ENCODE results near the gene IRAK1.

IRAK1 gene

DNA sequence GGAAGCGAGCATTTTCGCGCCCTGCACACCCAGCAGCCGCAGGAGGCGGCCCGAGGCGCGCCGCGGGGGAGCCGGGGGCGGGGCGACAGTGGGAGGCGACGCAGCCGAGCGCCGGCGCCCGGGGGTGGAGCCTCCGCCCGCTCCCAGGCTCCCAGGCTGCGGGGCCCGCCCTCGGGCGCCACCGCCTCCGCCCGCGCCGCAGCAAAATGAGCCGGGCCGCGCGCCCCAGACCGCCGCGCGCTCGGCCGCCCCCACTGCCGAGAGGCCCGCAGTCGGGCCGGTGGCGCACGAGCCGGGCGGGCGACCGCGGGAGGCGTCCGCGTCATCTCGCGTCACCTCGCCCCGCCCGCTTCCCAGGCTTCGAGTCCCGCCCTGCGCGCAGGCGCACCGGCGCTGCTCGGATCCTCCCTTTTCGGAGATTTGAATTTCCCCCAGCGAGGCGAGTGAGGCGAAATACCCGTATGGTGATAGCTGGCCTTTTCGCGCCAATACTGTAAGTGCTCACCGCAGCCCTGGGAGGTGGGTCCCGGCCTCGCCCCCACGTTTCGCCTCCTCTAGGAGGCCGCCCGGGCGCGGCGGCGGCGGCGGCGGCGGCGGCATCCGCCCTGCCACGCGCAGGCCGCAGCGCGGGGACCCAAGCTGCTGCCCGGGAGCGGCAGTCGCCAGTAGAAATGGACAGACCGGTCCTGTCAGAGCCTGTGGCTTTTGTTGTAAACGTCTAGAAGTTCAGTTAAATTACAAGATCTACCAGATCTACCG, 47.2 kb downstream of the IRAK1 start, which contains the start of gene TMEM187:
Gene TMEM187 (plus strand): TSS at position 387 of the 759 bp plus-strand sequence. CDS start 9,309 bp downstream, outside the sequence.
- TF ChIP-seq, protein P1, sequence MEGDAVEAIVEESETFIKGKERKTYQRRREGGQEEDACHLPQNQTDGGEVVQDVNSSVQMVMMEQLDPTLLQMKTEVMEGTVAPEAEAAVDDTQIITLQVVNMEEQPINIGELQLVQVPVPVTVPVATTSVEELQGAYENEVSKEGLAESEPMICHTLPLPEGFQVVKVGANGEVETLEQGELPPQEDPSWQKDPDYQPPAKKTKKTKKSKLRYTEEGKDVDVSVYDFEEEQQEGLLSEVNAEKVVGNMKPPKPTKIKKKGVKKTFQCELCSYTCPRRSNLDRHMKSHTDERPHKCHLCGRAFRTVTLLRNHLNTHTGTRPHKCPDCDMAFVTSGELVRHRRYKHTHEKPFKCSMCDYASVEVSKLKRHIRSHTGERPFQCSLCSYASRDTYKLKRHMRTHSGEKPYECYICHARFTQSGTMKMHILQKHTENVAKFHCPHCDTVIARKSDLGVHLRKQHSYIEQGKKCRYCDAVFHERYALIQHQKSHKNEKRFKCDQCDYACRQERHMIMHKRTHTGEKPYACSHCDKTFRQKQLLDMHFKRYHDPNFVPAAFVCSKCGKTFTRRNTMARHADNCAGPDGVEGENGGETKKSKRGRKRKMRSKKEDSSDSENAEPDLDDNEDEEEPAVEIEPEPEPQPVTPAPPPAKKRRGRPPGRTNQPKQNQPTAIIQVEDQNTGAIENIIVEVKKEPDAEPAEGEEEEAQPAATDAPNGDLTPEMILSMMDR (IDR thresholded peaks at IDR 0.05; ENCODE audit: low read depth, low read length, missing control alignments), result no peak
- no peaks in the 10 kb centered on the region for H3K36me3 ChIP-seq (replicated peaks)
- H3K27ac ChIP-seq, result peak within 1 kb of the TSS; percentile 98
- peak within 1 kb of the TSS; percentile 87 for H3K4me3 ChIP-seq (ENCODE audit: low read depth, low read length)
- H3K27me3 ChIP-seq (replicated peaks), result no peaks in the 10 kb centered on the region
- in situ Hi-C loops (cut with HindIII; ENCODE audit: low pct_ligation_motif_present, low sequenced_read_pairs), result no loop called here
- DNase-seq, result peak; percentile 74

DNA sequence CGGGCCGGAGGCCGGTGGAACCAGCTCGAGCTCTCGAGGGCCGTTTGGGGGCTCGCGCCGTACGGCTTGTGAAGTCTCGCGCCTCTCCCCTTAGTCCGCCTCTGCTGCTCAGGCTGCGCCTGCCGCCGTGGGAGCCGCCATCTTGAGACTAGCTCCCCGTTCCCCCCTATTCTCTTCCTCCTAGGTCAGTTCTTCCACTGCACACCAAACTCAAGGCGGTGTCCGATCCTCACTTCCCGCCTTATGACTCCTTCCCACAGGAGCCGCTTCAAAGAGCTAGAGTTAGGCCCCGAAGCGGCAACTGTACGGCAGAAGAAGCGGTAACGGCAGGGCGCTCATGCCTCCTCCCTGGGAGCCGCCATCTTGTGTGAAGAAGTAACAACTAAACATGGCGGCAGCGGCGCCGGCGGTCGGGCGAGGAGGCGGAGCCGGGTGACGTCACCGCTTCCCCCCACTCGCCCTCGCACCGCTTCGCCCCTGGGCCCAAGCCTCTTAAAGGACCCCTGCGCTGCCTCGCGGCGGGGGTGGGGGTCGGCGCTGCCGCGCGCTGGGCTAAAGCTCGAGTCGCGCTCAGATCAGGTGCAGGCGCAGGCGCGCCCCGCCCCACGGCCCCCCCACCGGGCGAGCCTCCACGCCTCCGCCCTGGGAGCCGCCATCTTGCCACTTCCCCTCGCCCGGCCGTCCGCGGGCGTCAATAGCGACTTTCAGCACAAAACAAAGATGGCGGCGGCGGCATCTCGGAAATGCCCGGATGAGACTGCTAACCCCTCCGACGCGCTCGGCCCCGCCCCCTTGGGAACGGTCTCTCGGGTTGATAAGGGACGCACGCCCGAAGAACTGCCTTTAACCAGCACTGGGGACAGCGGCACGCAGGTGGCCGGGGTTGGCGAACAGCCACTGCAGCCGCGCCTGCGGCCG, 48.0 kb downstream of the IRAK1 start, which contains the start of gene HCFC1:
Gene HCFC1 (minus strand): TSS at position 369 of the 918 bp plus-strand sequence. CDS start 978 bp downstream, outside the sequence.
- TF ChIP-seq, protein P1 (IDR thresholded peaks at IDR 0.05; ENCODE audit: low read depth, low read length, missing control alignments), result no peak
- peak within 1 kb of the TSS; percentile 87 for H3K4me3 ChIP-seq (ENCODE audit: low read depth, low read length)

DNA sequence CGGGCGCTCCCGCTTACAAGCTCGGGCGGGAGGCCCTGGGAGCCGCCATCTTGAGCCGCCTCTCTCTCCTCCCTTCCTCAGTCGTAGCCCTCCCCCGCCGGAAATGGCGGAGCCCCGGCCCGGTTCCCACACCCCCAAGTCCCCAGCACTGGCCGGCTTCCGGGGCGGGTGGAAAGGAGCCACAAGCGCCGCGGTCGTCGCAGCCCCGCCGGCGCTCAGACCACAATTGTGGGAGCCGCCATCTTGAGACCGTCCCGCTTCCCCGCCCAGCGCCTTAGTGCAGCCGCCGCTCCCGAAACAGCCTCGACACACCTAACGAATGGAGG, 48.6 kb downstream of the IRAK1 start:
- TF ChIP-seq, protein P1 (IDR thresholded peaks at IDR 0.05; ENCODE audit: low read depth, low read length, missing control alignments), result no peak

More for the DNA sequence above, 48.0 kb downstream of the IRAK1 start, which contains the start of gene HCFC1:
- in situ Hi-C loops (cut with HindIII; ENCODE audit: low pct_ligation_motif_present, low sequenced_read_pairs), result no loop called here
- DNase-seq, result peak; percentile 81
- Histone ChIP-seq H3K27me3 (replicated peaks) (no peaks in the 10 kb centered on the region), H3K36me3 (replicated peaks) (no peaks in the 10 kb centered on the region), H3K27ac (peak within 1 kb of the TSS; percentile 98)

DNA sequence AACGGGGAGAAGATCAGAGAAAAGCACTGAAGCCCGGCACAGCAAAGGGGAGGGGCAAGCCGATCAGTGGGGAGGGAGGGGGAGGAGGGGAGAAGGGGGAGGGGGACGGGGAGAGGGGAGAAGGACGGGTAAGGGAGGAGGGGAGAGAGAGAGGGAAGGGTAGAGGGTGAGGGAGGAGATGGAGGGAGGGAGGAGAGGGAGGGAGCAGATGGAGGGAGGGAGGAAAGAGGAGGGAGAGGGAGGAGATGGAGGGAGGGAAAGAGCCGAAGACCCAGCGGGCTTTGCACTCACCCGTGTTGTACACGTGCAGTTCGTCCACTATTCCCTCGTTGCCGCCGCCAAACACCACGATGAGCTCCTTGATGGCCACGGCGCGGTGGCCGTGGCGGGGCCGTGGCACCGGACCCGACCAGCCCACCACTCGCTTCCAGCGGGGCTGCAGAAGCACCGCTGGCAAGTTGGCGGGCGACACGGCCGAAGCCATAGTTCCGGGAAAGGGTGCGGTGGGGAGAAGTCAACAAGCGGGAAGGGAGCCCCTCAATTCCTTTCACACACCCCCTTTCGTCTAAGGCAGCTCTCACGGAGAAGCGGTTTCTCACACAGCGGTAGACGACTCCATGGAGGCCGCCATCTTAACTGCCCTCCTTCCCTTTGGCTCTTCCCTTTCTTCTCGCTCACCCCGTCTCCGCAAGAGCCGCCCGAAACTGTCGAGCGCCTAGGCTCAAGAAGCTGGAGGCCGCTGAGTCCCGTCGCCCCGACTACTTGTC, 49.2 kb downstream of the IRAK1 start:
- peak overlapping the region; percentile 87 for H3K4me3 ChIP-seq (ENCODE audit: low read depth, low read length)
- TF ChIP-seq, protein P1 (IDR thresholded peaks at IDR 0.05; ENCODE audit: low read depth, low read length, missing control alignments), result no peak
- H3K27ac ChIP-seq, result peak overlapping the region; percentile 98
- H3K27me3 ChIP-seq (replicated peaks), result no peaks in the 10 kb centered on the region
- H3K36me3 ChIP-seq (replicated peaks), result no peaks in the 10 kb centered on the region
- DNase-seq, result peak; percentile 35
- in situ Hi-C loops (cut with HindIII; ENCODE audit: low pct_ligation_motif_present, low sequenced_read_pairs), result no loop called here

More for the DNA sequence above, 48.6 kb downstream of the IRAK1 start:
- peak; percentile 82 for DNase-seq
- Histone ChIP-seq H3K4me3 (ENCODE audit: low read depth, low read length) (peak overlapping the region; percentile 87), H3K36me3 (replicated peaks) (no peaks in the 10 kb centered on the region), H3K27me3 (replicated peaks) (no peaks in the 10 kb centered on the region), H3K27ac (peak overlapping the region; percentile 98)
- in situ Hi-C loops (cut with HindIII; ENCODE audit: low pct_ligation_motif_present, low sequenced_read_pairs), result no loop called here

DNA sequence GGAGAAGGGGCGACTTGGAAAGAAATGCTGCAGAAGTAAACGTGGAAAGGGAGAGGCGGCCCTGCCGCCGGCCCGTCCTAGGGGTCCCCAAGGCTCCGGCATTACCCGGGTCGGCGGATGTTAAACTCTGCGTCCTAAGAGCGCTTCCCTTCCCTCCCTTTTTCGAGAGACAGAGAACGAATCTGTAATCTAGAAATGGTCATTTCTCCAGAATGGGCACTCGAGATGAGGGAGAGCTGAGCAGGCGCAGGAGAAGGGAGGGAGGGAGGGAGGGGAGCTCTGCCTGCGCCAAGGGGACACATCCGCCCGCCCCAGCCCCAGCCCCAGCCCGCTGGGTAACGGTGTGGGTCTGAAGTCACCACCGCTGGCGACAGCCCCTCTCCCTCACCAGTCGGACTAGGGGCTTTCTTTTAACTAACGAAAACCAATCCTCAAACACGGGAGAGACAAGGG, 49.8 kb downstream of the IRAK1 start:
- DNase-seq, result no peak
- no peaks in the 10 kb centered on the region for H3K36me3 ChIP-seq (replicated peaks)
- TF ChIP-seq, protein P1 (IDR thresholded peaks at IDR 0.05; ENCODE audit: low read depth, low read length, missing control alignments), result no peak
- H3K4me3 ChIP-seq (ENCODE audit: low read depth, low read length), result peak overlapping the region; percentile 87
- H3K27me3 ChIP-seq (replicated peaks), result no peaks in the 10 kb centered on the region
- no peak overlapping the region for H3K27ac ChIP-seq
- in situ Hi-C loops (cut with HindIII; ENCODE audit: low pct_ligation_motif_present, low sequenced_read_pairs), result no loop called here
